Measurements from ENCODE around the gene HES1.

- TF ChIP-seq CTCF (IDR thresholded peaks at IDR 0.05 in 2 of 3, conservative IDR thresholded peaks at IDR 0.05 in 1 of 3; ENCODE audit: control insufficient read depth in 2 of 3, extremely low read depth in 1 of 3, insufficient read depth in 1 of 3, low read depth in 3 of 3, low read length in 3 of 3) (no peak), GABPA (IDR thresholded peaks at IDR 0.05; ENCODE audit: low read depth) (no peak), MAX (IDR thresholded peaks at IDR 0.05; ENCODE audit: low read depth, low read length) (no peak), POLR2AphosphoS5 (IDR thresholded peaks at IDR 0.05; ENCODE audit: low read length) (no peak), FOXM1 (IDR thresholded peaks at IDR 0.05; ENCODE audit: low read depth, low read length) (no peak), BHLHE40 (IDR thresholded peaks at IDR 0.05; ENCODE audit: borderline replicate concordance in 1 of 2, low read depth in 2 of 2, low read length in 1 of 2) (no peak), CREB1 (IDR thresholded peaks at IDR 0.05; ENCODE audit: low read depth) (no peak), JUNB (IDR thresholded peaks at IDR 0.05) (no peak), EZH2 (IDR thresholded peaks at IDR 0.05; ENCODE audit: borderline replicate concordance, control insufficient read depth, low read depth, low read length) (no peak)
- TF ChIP-seq, protein P1, sequence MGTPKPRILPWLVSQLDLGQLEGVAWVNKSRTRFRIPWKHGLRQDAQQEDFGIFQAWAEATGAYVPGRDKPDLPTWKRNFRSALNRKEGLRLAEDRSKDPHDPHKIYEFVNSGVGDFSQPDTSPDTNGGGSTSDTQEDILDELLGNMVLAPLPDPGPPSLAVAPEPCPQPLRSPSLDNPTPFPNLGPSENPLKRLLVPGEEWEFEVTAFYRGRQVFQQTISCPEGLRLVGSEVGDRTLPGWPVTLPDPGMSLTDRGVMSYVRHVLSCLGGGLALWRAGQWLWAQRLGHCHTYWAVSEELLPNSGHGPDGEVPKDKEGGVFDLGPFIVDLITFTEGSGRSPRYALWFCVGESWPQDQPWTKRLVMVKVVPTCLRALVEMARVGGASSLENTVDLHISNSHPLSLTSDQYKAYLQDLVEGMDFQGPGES (IDR thresholded peaks at IDR 0.05), result no peak
Observed at GRCh38 chr3:194166682-194167479, 30.9 kb downstream of the HES1 start.

Measured in GM12878 (cell line).